GM12878 (cell line): ENCODE measurements around the gene VSIG10L. TPM values are rescaled to one million over a fixed set of nuclear protein-coding genes. Genes with fewer than 3 reads are reported as not detected.

ENCODE experiments used
- BCL11A ChIP-seq: IDR thresholded peaks from 2 replicates; pipeline ENCODE4 v1.6.1; 2011; ENCODE audit warnings: low read depth, low read length
- BRCA1 ChIP-seq: IDR thresholded peaks from 2 replicates; pipeline ENCODE4 v1.6.1; 2011; ENCODE audit warnings: low read depth, low read length, improper control_type of control experiment
- CBX5 ChIP-seq: sonication (generic); IDR thresholded peaks from 2 replicates; pipeline ENCODE4 v1.6.1; 2016; ENCODE audit warnings: low read depth, moderate library complexity, mild to moderate bottlenecking, inconsistent platforms
- CEBPB ChIP-seq, 2 experiments: fragments of 150-350 bp in 1 of 2; IDR thresholded peaks; 2 replicates each; pipeline ENCODE4 v1.6.1; 2012 to 2014; ENCODE audit warnings: low read depth in 2 of 2, low read length in 2 of 2, borderline replicate concordance in 1 of 2, inconsistent platforms in 1 of 2
- ETV6 ChIP-seq, 2 experiments: fragments of 450-650 bp in 1 of 2; IDR thresholded peaks in 1 of 2; conservative IDR thresholded peaks in 1 of 2; 2 replicates each; pipeline ENCODE4 v1.6.1; 2014; ENCODE audit warnings: antibody characterized with exemption in 1 of 2, borderline replicate concordance in 1 of 2, low read depth in 1 of 2, mild to moderate bottlenecking in 1 of 2, moderate library complexity in 1 of 2
- EZH2 ChIP-seq: IDR thresholded peaks from 2 replicates; pipeline ENCODE4 v1.6.1; 2012; ENCODE audit warnings: low read depth, mild to moderate bottlenecking, control low read depth, inconsistent platforms, low read length, borderline replicate concordance; ENCODE audit not compliant: control insufficient read depth
- MTA3 ChIP-seq: IDR thresholded peaks from 2 replicates; pipeline ENCODE4 v1.6.1; 2012; ENCODE audit warnings: low read length, inconsistent platforms, borderline replicate concordance
- NFYA ChIP-seq: IDR thresholded peaks from 2 replicates; pipeline ENCODE4 v1.6.1; 2011; ENCODE audit warnings: low read depth, mild to moderate bottlenecking, low read length, improper control_type of control experiment, borderline replicate concordance
- NFYB ChIP-seq: IDR thresholded peaks from 2 replicates; pipeline ENCODE4 v1.6.1; 2011; ENCODE audit warnings: low read depth, mild to moderate bottlenecking, low read length, improper control_type of control experiment, moderate library complexity; ENCODE audit not compliant: insufficient read depth
- PAX8 ChIP-seq: fragments of 450-650 bp; IDR thresholded peaks from 2 replicates; pipeline ENCODE4 v1.6.1; 2017; ENCODE audit warnings: mild to moderate bottlenecking, moderate library complexity
- POLR2AphosphoS2 ChIP-seq: IDR thresholded peaks from 2 replicates; pipeline ENCODE4 v1.6.1; 2011; ENCODE audit warnings: low read depth, mild to moderate bottlenecking, low read length, improper control_type of control experiment, moderate library complexity
- POLR2AphosphoS5 ChIP-seq: IDR thresholded peaks from 2 replicates; pipeline ENCODE4 v1.6.1; 2011; ENCODE audit warnings: mild to moderate bottlenecking, low read length, inconsistent platforms
- RAD21 ChIP-seq: IDR thresholded peaks from 2 replicates; pipeline ENCODE4 v1.6.1; 2011; ENCODE audit warnings: mild to moderate bottlenecking, low read depth, low read length, moderate library complexity; ENCODE audit not compliant: insufficient read depth
- RUNX3 ChIP-seq: IDR thresholded peaks from 2 replicates; pipeline ENCODE4 v1.6.1; 2012; ENCODE audit warnings: low read length, inconsistent platforms
- SMARCA5 ChIP-seq: fragments of 450-650 bp; IDR thresholded peaks from 2 replicates; pipeline ENCODE4 v1.6.1; 2017; ENCODE audit warnings: mild to moderate bottlenecking
- SMC3 ChIP-seq: IDR thresholded peaks from 2 replicates; pipeline ENCODE4 v1.6.1; 2011; ENCODE audit warnings: low read length, improper control_type of control experiment, borderline replicate concordance
- SREBF2 ChIP-seq: IDR thresholded peaks from 2 replicates; pipeline ENCODE4 v1.6.1; 2012; ENCODE audit warnings: mild to moderate bottlenecking, low read length
- STAT1 ChIP-seq: fragments of 450-650 bp; conservative IDR thresholded peaks from 2 replicates; pipeline ENCODE4 v1.6.1; 2014; ENCODE audit warnings: antibody characterized with exemption, mild to moderate bottlenecking
- SUZ12 ChIP-seq: fragments of 200-600 bp; sonication (generic); IDR thresholded peaks from one replicate; pipeline ENCODE4 v1.6.1; 2018; ENCODE audit warnings: antibody characterized with exemption, mild to moderate bottlenecking; ENCODE audit not compliant: unreplicated experiment
- YBX1 ChIP-seq: fragments of 450-650 bp; IDR thresholded peaks from 2 replicates; pipeline ENCODE4 v1.6.1; 2016; ENCODE audit warnings: antibody characterized with exemption
- YY1 ChIP-seq: IDR thresholded peaks from 2 replicates; pipeline ENCODE4 v1.6.1; 2011; ENCODE audit warnings: low read depth, mild to moderate bottlenecking, low read length
- ZBED1 ChIP-seq: IDR thresholded peaks from 2 replicates; pipeline ENCODE4 v1.6.1; 2016; ENCODE audit warnings: borderline replicate concordance
- ZNF217 ChIP-seq: fragments of 450-650 bp; IDR thresholded peaks from 2 replicates; pipeline ENCODE4 v1.6.1; 2017; ENCODE audit warnings: antibody characterized with exemption, mild to moderate bottlenecking
- ZZZ3 ChIP-seq: IDR thresholded peaks from 2 replicates; pipeline ENCODE4 v1.6.1; 2011; ENCODE audit warnings: low read depth; ENCODE audit not compliant: control insufficient read depth, insufficient read length
- polyA plus RNA-seq, 11 experiments: library from polyadenylated mRNA; depleted of rRNA in 4 of 11; unstranded in 6 of 11; stranded (reverse) in 5 of 11; fragments of >200 nt; fragmentation: Nextera tagmentation in 4 of 11; fragmentation: Illumina TruSeq in 1 of 11; extraction: Ambion mirVana in 4 of 11; extraction: Trizol in 1 of 11; gene quantifications; 1 replicate in 1 of 11; 2 replicates in 10 of 11; pipeline versions ENCODE4 v1.2.1 to v1.2.3, GENCODE V29; 2011 to 2016; ENCODE audit warnings: inconsistent platforms in 2 of 11, missing spikeins in 2 of 11, low read depth in 1 of 11
- total RNA-seq, 4 experiments: library from RNA; depleted of rRNA in 3 of 4; stranded (reverse); fragments of >200 nt in 3 of 4; fragmentation: Illumina TruSeq in 1 of 4; extraction: Trizol in 1 of 4; gene quantifications; 2 replicates each; pipeline versions ENCODE4 v1.2.1 to v1.2.3, GENCODE V29; 2013 to 2021
- TF ChIP-seq, protein P1 (sequence below), 3 experiments: IDR thresholded peaks in 2 of 3; conservative IDR thresholded peaks in 1 of 3; 2 replicates each; pipeline ENCODE4 v1.5.1; 2011; ENCODE audit warnings: low read depth in 3 of 3, low read length in 3 of 3, mild to moderate bottlenecking in 3 of 3, control low read depth in 2 of 3, moderate library complexity in 2 of 3, inconsistent platforms in 1 of 3, mixed read lengths in 1 of 3; ENCODE audit not compliant: control insufficient read depth in 2 of 3, insufficient read depth in 1 of 3; ENCODE audit errors: extremely low read depth in 1 of 3
- TF ChIP-seq, protein P2 (sequence below): IDR thresholded peaks from 2 replicates; pipeline ENCODE4 v1.6.1; 2012; ENCODE audit warnings: low read depth, low read length, improper control_type of control experiment
- TF ChIP-seq, protein P3 (sequence below): fragments of 450-650 bp; formaldehyde crosslinking; IDR thresholded peaks from 2 replicates; pipeline ENCODE4 v1.4.0; 2022; ENCODE audit warnings: mild to moderate bottlenecking, moderate library complexity

Gene VSIG10L
- total and polyA plus RNA-seq, 10 of the 15 experiments (the other 5 are each of a cell fraction or from before 2014, with no cell fraction given), result 0.09 to 0.93 (median 0.49) TPM

DNA sequence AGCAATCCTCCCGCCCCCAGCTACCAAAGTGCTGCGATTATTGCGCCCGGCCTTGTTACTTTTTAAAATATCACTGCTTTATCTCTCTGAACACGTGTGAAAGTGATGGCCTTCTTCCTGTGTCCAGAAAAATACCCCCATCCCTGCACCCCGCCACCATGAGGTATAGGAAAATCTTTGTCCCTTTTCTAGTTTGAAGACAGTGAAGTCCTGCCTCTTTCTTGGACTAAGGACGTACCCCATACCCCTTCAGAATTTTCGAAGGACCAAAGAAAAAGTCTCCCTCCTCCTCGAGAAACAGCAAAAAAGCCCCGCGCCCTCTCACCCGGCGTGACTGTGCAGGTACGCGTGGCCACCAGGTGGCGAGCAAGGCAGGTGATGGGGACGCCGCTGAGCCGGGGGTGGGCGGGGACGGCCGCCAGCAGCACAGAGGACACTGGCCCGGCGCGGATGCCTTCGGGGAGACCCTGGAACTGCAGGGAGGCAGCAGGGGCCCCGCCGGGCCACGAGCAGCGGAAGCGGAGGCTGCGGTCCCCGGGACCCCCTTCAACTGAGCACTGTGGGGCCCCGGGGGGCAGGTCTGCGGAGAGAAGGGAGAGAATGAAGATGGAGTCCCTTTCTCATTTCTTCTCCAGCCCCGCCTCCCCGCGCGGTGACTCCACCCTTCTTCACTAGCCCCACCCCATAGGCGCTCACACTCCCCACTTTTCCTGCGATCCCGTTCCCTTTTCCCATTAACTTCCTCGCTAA, 3.2 kb downstream of the VSIG10L start (continued):
- TF ChIP-seq, protein P1, sequence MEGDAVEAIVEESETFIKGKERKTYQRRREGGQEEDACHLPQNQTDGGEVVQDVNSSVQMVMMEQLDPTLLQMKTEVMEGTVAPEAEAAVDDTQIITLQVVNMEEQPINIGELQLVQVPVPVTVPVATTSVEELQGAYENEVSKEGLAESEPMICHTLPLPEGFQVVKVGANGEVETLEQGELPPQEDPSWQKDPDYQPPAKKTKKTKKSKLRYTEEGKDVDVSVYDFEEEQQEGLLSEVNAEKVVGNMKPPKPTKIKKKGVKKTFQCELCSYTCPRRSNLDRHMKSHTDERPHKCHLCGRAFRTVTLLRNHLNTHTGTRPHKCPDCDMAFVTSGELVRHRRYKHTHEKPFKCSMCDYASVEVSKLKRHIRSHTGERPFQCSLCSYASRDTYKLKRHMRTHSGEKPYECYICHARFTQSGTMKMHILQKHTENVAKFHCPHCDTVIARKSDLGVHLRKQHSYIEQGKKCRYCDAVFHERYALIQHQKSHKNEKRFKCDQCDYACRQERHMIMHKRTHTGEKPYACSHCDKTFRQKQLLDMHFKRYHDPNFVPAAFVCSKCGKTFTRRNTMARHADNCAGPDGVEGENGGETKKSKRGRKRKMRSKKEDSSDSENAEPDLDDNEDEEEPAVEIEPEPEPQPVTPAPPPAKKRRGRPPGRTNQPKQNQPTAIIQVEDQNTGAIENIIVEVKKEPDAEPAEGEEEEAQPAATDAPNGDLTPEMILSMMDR (IDR thresholded peaks at IDR 0.05 in 2 of 3, conservative IDR thresholded peaks at IDR 0.05 in 1 of 3; ENCODE audit: control insufficient read depth in 2 of 3, extremely low read depth in 1 of 3, insufficient read depth in 1 of 3, low read depth in 3 of 3, low read length in 3 of 3), result peak; percentile 83 to 93 (median 88)
- TF ChIP-seq ZBED1 (no peak), SUZ12 (no peak), SREBF2 (no peak), YY1 (peak; percentile 79; the same call in 1 of the 2 replicates), PAX8 (no peak), YBX1 (no peak), SMC3 (peak; percentile 86), NFYB (no peak), ZZZ3 (no peak), BRCA1 (no peak), ZNF217 (no peak), BCL11A (no peak), RAD21 (peak; percentile 84), POLR2AphosphoS5 (no peak), RUNX3 (no peak; the same call in 1 of the 2 replicates), CEBPB (IDR thresholded peaks at IDR 0.05; ENCODE audit: borderline replicate concordance in 1 of 2, low read depth in 2 of 2, low read length in 2 of 2) (no peak), EZH2 (no peak), NFYA (no peak), MTA3 (no peak), POLR2AphosphoS2 (no peak), SMARCA5 (peak; percentile 50; the same call in 1 of the 2 replicates), ETV6 (conservative IDR thresholded peaks at IDR 0.05 in 1 of 2, IDR thresholded peaks at IDR 0.05 in 1 of 2; ENCODE audit: borderline replicate concordance in 1 of 2, low read depth in 1 of 2) (no peak), STAT1 (no peak), CBX5 (no peak)
- TF ChIP-seq, protein P2, sequence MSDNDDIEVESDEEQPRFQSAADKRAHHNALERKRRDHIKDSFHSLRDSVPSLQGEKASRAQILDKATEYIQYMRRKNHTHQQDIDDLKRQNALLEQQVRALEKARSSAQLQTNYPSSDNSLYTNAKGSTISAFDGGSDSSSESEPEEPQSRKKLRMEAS, result no peak
- TF ChIP-seq, protein P3, sequence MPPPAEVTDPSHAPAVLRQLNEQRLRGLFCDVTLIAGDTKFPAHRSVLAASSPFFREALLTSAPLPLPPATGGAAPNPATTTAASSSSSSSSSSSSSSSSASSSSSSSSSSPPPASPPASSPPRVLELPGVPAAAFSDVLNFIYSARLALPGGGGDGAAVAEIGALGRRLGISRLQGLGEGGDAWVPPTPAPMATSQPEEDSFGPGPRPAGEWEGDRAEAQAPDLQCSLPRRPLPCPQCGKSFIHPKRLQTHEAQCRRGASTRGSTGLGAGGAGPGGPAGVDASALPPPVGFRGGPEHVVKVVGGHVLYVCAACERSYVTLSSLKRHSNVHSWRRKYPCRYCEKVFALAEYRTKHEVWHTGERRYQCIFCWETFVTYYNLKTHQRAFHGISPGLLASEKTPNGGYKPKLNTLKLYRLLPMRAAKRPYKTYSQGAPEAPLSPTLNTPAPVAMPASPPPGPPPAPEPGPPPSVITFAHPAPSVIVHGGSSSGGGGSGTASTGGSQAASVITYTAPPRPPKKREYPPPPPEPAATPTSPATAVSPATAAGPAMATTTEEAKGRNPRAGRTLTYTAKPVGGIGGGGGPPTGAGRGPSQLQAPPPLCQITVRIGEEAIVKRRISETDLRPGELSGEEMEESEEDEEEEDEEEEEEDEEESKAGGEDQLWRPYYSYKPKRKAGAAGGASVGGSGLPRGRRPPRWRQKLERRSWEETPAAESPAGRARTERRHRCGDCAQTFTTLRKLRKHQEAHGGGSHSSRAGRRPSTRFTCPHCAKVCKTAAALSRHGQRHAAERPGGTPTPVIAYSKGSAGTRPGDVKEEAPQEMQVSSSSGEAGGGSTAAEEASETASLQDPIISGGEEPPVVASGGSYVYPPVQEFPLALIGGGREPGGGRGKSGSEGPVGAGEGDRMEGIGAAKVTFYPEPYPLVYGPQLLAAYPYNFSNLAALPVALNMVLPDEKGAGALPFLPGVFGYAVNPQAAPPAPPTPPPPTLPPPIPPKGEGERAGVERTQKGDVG (CRISPR knock-in tag), result no peak
